Activated CD8-positive, alpha-beta T cell treated with anti-CD3 and anti-CD28 coated beads, Interleukin-2, amount 10 ng/mL, durations not matched to agents 7 days and 5 days (primary cell): ENCODE results near the gene POTEF. TPM values are rescaled to one million over a fixed set of nuclear protein-coding genes. Genes with fewer than 3 reads are reported as not detected.
"Not testable (repeated sequence)": the region's sequence is repeated elsewhere in the genome, so short reads cannot be mapped to it uniquely, and the experiment has no call there.

Source experiments
- ATAC-seq: fragments of 150-1000 bp; cut with Tn5 transposase; one replicate; pipeline ENCODE4 v1.10.0; 2021; ENCODE audit warnings: moderate library complexity
- CTCF ChIA-PET: fragments of 350-600 bp; sonication (Branson Sonifier 250); formaldehyde crosslinking; loops from one replicate; lab custom pipeline; 2021; ENCODE audit warnings: antibody characterized with exemption; lab: Charles Lee
- POLR2A ChIA-PET: fragments of 350-600 bp; sonication (Branson Sonifier 250); formaldehyde crosslinking; loops from one replicate; lab custom pipeline; 2021; ENCODE audit warnings: antibody characterized with exemption; lab: Charles Lee
- DNase-seq: peaks from one replicate; pipeline ENCODE4 v3.0.0-alpha.2; 2020
- H3K27ac Mint-ChIP-seq: one replicate; pipeline ENCODE4 v1.8.0; 2021; ENCODE audit warnings: mild to moderate bottlenecking, mixed read lengths
- H3K27me3 Mint-ChIP-seq: one replicate; pipeline ENCODE4 v1.8.0; 2021; ENCODE audit warnings: low read depth, mixed read lengths
- H3K36me3 Mint-ChIP-seq: one replicate; pipeline ENCODE4 v1.8.0; 2021; ENCODE audit warnings: low read depth, mixed read lengths
- H3K4me1 Mint-ChIP-seq: one replicate; pipeline ENCODE4 v1.8.0; 2021; ENCODE audit warnings: low read depth, mixed read lengths
- H3K4me3 Mint-ChIP-seq: one replicate; pipeline ENCODE4 v1.8.0; 2021; ENCODE audit warnings: mild to moderate bottlenecking, mixed read lengths
- H3K9me3 Mint-ChIP-seq: one replicate; pipeline ENCODE4 v1.8.0; 2022; ENCODE audit warnings: mixed read lengths; ENCODE audit not compliant: insufficient read depth
- total RNA-seq, 2 experiments: library from RNA; stranded (reverse); gene quantifications; one replicate each; pipeline ENCODE4 v1.2.3, GENCODE V29; 2021

Gene POTEF
- total RNA-seq, 2 experiments from 2014 or later, result not detected

DNA sequence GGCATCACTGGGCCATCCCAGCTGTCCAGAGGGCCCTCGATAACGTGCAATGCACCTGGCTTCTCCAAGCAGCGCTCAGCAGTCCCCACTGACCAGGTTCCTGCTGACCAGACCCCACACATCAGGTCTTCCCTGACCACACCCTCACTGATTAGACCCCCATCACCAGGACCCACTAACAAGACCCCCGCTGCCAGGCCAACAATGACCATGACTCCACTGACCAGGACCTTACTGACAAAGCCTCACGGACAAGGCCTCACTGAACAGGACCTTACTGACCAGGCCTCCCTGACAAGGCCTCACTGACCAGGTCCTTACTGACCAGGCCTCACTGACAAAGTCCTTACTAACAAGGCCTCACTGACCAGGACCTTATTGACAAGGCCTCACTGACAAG, 76.6 kb downstream of the POTEF start:
- H3K4me3 Mint-ChIP-seq, H3K4me1 Mint-ChIP-seq, POLR2A ChIA-PET, DNase-seq, H3K9me3 Mint-ChIP-seq, H3K27ac Mint-ChIP-seq, ATAC-seq, H3K27me3 Mint-ChIP-seq, H3K36me3 Mint-ChIP-seq, CTCF ChIA-PET: not testable (repeated sequence)

DNA sequence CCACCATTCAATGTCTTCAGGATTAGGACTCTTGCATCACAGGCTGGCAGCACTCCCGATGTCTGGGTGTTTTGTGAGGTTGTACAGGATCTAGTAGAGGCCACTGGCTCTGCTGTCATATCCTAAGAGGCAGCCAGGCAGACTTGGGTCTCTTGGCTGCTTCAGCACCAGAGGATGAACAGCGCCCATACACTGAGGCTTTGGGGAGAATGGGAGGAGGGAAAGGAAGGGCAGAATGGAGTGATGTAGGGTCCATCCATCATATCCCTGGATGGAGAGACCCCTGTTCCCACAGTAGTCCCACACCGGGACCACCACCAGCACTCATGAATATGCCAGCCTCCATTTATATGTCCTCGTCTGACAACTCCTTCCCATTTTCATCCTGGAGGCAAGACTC, 80.6 kb downstream of the POTEF start:
- H3K36me3 Mint-ChIP-seq, H3K4me3 Mint-ChIP-seq, ATAC-seq, H3K27ac Mint-ChIP-seq, CTCF ChIA-PET, H3K27me3 Mint-ChIP-seq, POLR2A ChIA-PET, DNase-seq, H3K9me3 Mint-ChIP-seq, H3K4me1 Mint-ChIP-seq: not testable (repeated sequence)

DNA sequence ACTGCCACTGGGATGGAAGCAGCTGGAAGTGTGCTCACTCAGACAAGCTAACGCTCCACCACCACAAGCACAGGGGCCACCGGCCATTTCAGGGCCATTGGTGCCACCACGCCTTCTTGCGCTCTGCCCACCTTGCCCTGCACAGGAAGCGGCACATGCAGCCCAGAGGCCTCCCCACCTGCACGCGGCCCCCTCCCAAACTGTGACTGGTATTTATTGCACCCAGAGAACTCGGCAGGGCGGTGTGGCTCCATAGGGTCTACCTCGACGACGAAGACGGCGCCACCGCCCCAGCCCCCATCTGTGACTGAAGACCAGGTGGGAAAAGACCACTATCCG, 90.8 kb downstream of the POTEF start:
- ATAC-seq, H3K9me3 Mint-ChIP-seq, H3K4me1 Mint-ChIP-seq, H3K27ac Mint-ChIP-seq, CTCF ChIA-PET, H3K36me3 Mint-ChIP-seq, H3K4me3 Mint-ChIP-seq, DNase-seq, H3K27me3 Mint-ChIP-seq, POLR2A ChIA-PET: not testable (repeated sequence)

DNA sequence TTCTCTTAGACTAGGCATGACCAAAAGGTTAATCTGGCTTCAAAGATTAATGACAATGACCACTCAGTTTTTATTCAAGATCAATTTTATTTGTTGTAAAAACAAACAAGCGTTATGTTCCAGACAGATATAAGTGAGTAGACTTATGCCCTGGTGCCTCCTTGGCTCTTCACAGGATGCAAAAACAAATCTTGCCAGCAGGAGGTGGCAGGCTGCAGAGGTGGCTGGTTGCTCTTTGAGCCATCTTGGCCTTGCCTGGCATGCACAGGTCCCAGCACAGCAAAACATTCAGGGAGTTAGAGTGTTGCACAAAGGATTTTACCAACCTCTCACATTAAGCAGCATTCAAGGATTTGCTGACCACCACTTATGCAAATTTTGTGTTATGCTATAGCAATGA, 103.1 kb downstream of the POTEF start:
- H3K9me3 Mint-ChIP-seq, CTCF ChIA-PET, ATAC-seq, H3K36me3 Mint-ChIP-seq, POLR2A ChIA-PET, H3K27ac Mint-ChIP-seq, H3K4me3 Mint-ChIP-seq, H3K27me3 Mint-ChIP-seq, H3K4me1 Mint-ChIP-seq: not testable (repeated sequence)
- peak; percentile 32 for DNase-seq

Other genes starting within 250 kb of the POTEF start
- gene RAB6C, start 149.6 kb downstream of the POTEF start, total RNA-seq, result not detected
- gene CCDC74B, start 15.9 kb upstream of the POTEF start, total RNA-seq, result 1 to 10 TPM; 3.2 to 3.4 TPM
- gene SMPD4, start 52.4 kb upstream of the POTEF start, total RNA-seq, result 10 to 100 TPM; 83.9 to 88.2 TPM
- 100 to 1,000 TPM; 458 to 486 TPM for gene MZT2B, start 53.0 kb upstream of the POTEF start, total RNA-seq
- not detected for gene TUBA3E, start 69.2 kb upstream of the POTEF start, total RNA-seq
- 10 to 100 TPM; 80.7 to 88.6 TPM for gene IMP4, start 213.7 kb upstream of the POTEF start, total RNA-seq
- 10 to 100 TPM; 67.0 to 71.9 TPM for gene PTPN18, start 226.8 kb upstream of the POTEF start, total RNA-seq